GM10266 (cell line): ENCODE results near the gene ELL2.

Source experiments
- DNase-seq: peaks from one replicate; pipeline ENCODE4 v3.0.0; 2012; ENCODE audit errors: extremely low spot score
- CTCF ChIP-seq: IDR thresholded peaks from 2 replicates; pipeline ENCODE4 v1.5.1; 2012; ENCODE audit warnings: mild to moderate bottlenecking, low read depth; ENCODE audit not compliant: control insufficient read depth, insufficient read depth; ENCODE audit errors: missing control alignments

The ELL2 gene

GRCh38 chr5:95886340-95887044 lies 75.2 kb downstream of the ELL2 start:
- no peak for TF ChIP-seq CTCF
- DNase-seq = no peak

GRCh38 chr5:95884511-95884910 lies 77.1 kb downstream of the ELL2 start:
- TF ChIP-seq CTCF = no peak
- no peak for DNase-seq

GRCh38 chr5:95884017-95884325 lies 77.7 kb downstream of the ELL2 start:
- no peak for DNase-seq
- no peak for TF ChIP-seq CTCF

DNA sequence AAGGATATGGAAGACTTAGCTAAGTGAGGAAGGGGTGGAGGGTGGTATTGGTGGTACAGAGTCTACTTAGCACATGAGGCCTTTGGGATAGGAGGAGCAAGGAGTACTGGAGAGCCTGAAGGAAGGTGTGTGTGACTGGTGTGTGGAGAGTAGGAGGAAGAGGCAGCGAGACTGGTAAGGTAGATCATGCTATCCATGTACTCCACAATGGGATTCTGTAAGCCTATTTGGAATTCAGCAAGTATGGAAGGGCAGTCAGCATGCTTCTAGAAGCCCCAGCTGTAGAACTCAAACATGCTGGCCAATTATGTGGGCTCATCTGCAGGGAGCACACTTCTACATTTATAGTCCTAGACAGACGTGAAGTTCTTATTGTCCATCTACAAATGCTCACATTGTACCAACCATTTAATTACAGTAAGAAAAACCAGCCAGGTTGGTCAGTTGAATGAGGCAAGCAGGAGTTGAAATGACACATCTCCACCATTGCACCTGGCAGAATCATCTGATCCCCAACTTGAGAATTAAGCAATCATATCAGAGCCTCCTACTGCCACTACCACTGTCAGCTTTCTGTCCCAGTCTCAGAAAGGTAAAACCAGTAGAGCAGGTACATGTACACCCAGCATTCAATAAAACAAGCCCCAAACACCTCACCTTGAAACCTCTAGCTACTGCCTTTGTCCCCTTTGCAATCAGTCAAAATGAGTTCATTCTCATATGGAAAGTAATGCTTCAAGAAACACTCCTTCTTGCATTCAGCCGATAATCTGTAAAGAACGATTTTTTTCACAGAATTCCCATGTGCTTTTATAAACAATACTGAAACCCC lies 78.2 kb downstream of the ELL2 start:
- no peak for TF ChIP-seq CTCF
- DNase-seq = no peak

- DNase-seq = no peak
- TF ChIP-seq CTCF = no peak
Observed at GRCh38 chr5:95881833-95882232, 79.8 kb downstream of the ELL2 start.

- no peak for TF ChIP-seq CTCF
- no peak for DNase-seq
Observed at GRCh38 chr5:95880081-95880926, 81.3 kb downstream of the ELL2 start.
